ENCODE measurements around the gene CASKIN1.

- TF ChIP-seq CTCF (IDR thresholded peaks at IDR 0.05; ENCODE audit: low read length) (no peak), EZH2 (IDR thresholded peaks at IDR 0.05; ENCODE audit: borderline replicate concordance, low read length) (no peak)
These were observed 14.5 kb downstream of the CASKIN1 start for GRCh38 chr16:2181952-2182351.
